Measurements from ENCODE around the gene GK. TPM values are rescaled to one million over a fixed set of nuclear protein-coding genes. Genes with fewer than 3 reads are reported as not detected.
A peak's percentile ranks its signal among the peaks of the same experiment; 100 is the strongest.

GK gene
- total and polyA plus RNA-seq, 4 experiments from 2014 or later, result 5.2 to 8.4 (median 7.3) TPM

DNA sequence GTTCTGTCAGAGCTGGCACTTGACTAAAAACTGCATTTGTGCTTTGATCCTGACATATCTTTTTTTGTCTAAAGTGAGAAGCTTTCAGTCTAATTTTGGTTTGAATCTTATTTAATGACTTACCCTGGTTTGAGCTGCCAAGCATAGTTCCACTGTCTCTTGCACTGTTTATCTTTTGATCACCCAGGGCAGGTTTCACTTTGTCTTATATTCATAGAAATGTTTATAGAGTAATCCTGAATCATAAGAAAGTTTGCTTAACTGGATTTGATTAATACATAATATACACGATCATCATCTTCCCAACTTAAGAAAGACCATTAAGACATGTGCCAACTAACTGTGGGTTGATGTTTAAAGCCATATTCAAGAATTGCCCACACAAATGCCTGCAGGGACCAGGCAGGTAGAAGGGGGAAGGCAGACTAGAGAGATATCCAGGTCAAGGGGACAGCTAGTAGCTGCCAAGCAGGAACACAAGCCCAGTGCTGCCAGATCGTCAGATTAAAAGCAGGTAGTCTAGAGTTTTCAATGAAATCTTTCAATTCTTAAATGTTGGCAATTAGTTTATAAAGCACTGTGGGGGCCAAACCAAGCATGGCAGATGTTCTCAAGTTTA lies 1.9 kb downstream of the GK start:
- H3K4me1 ChIP-seq (ENCODE audit: insufficient read depth, low read length), result peaks cover 27% of the 10 kb centered on the region
- ChIA-PET POLR2A (ENCODE audit: partially characterized antibody) (no interaction called here), CTCF (ENCODE audit: partially characterized antibody) (no interaction called here)
- no peaks in the 10 kb centered on the region for H3K9me3 ChIP-seq (ENCODE audit: control insufficient read depth in 1 of 2, low read length in 2 of 2)
- intact Hi-C loops (cut with micrococcal nuclease), result loop anchor here (5.0 kb wide), 1 partner anchor 78 kb away; the partner anchor contains the start of gene TASL
- Mint-ChIP-seq H3K27me3 (no peaks in the 10 kb centered on the region), H3K4me1 (peaks cover 19 to 45% (median 22%) of the 10 kb centered on the region in 4 donors), H3K36me3 (peaks cover 0 to 2% of the 10 kb centered on the region in 2 donors), H3K4me3 (peak overlapping the region in 3 of 8 donors; percentile 15 to 45 (median 31)), H3K9me3 (peaks cover 0 to 4% (median 0%) of the 10 kb centered on the region in 8 donors), H3K27ac (peak overlapping the region in 5 of 7 donors; percentile 4 to 60 (median 29))
- H3K4me3 ChIP-seq (ENCODE audit: low read length in 2 of 2), result no peak overlapping the region
- no peak for DNase-seq
- no peaks in the 10 kb centered on the region for H3K27me3 ChIP-seq (ENCODE audit: insufficient read depth, low read length)
- no peak overlapping the region for H3K27ac ChIP-seq (ENCODE audit: low read depth, low read length)
- H3K36me3 ChIP-seq (ENCODE audit: insufficient read depth, low read length), result no peaks in the 10 kb centered on the region

GRCh38 chrX:30655991-30656390 lies 2.8 kb downstream of the GK start:
- no peaks in the 10 kb centered on the region for H3K36me3 ChIP-seq (ENCODE audit: insufficient read depth, low read length)
- no peaks in the 10 kb centered on the region for H3K27me3 ChIP-seq (ENCODE audit: insufficient read depth, low read length)
- H3K4me1 ChIP-seq (ENCODE audit: insufficient read depth, low read length), result peaks cover 23% of the 10 kb centered on the region
- Mint-ChIP-seq H3K4me1 (peaks cover 16 to 42% (median 19%) of the 10 kb centered on the region in 4 donors), H3K4me3 (no peak overlapping the region), H3K36me3 (peaks cover 0 to 2% of the 10 kb centered on the region in 2 donors), H3K9me3 (peaks cover 0 to 4% (median 0%) of the 10 kb centered on the region in 8 donors), H3K27ac (no peak overlapping the region), H3K27me3 (no peaks in the 10 kb centered on the region)
- ChIA-PET POLR2A (ENCODE audit: partially characterized antibody) (no interaction called here), CTCF (ENCODE audit: partially characterized antibody) (interaction anchor here (0.8 kb wide), 1 partner anchor 57 kb away, joined by 4 read pairs; no protein-coding TSS in a partner anchor)
- no peak overlapping the region for H3K4me3 ChIP-seq (ENCODE audit: low read length in 2 of 2)
- no peaks in the 10 kb centered on the region for H3K9me3 ChIP-seq (ENCODE audit: control insufficient read depth in 1 of 2, low read length in 2 of 2)
- H3K27ac ChIP-seq (ENCODE audit: low read depth, low read length), result no peak overlapping the region
- intact Hi-C loops (cut with micrococcal nuclease), result no loop called here
- no peak for DNase-seq

DNA sequence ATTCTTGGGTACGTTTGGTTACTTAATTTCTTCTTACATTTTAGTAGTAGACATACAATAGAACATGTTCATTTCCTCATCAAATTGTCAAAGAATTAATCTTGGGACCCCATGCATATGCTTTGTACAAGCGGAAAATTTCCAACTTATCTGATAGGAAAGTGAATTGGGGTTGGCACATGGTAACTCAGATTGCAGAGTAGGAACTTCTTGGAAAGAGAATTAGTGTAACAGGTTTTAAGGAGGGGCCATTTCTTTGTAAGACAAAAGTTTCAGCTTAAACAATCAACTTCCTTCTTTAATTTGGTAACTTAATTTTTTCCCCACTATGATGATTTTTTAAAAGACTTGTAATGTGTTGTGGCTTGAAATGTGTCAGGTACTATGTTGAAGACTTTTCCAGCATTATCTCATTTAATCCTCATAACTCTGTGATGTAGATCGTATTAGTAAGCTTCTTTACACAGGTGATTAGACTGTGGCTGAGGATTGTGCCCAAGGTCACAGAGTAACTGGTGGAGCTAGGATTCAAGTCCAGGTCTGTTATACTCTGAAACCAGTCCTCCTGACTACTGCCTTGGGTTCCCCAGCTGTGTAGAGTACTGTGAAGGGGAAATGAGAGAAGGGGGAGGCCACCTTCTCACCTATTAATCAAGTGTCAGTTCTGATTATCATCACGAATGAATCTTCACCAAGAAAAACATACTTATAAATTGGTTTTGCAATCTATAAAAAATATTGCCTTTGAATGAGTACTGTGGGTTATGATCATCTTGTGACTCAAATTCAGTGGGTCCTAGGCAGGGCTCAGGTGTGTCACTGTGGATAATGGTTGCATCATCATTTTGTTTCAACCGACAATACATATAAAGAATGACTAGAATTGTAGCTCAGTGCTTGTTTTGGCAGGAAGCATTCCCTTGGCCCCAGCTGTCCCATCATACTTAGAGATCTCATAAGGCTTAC lies 4.3 kb downstream of the GK start:
- no peak for DNase-seq
- no peak overlapping the region for H3K27ac ChIP-seq (ENCODE audit: low read depth, low read length)
- H3K4me3 Mint-ChIP-seq, result peak overlapping the region in 1 of 8 donors; percentile 10
- H3K4me1 Mint-ChIP-seq, result peaks cover 12 to 29% (median 14%) of the 10 kb centered on the region in 4 donors
- H3K4me3 ChIP-seq (ENCODE audit: low read length in 2 of 2), result no peak overlapping the region
- H3K36me3 Mint-ChIP-seq, result no peaks in the 10 kb centered on the region
- POLR2A ChIA-PET (ENCODE audit: partially characterized antibody), result no interaction called here
- H3K9me3 Mint-ChIP-seq, result no peaks in the 10 kb centered on the region
- CTCF ChIA-PET (ENCODE audit: partially characterized antibody), result interaction anchor here (0.8 kb wide), 1 partner anchor 22 kb away, joined by 3 read pairs; no protein-coding TSS in a partner anchor
- H3K27me3 ChIP-seq (ENCODE audit: insufficient read depth, low read length), result no peaks in the 10 kb centered on the region
- peak overlapping the region in 5 of 7 donors; percentile 9 to 38 (median 32) for H3K27ac Mint-ChIP-seq
- H3K4me1 ChIP-seq (ENCODE audit: insufficient read depth, low read length), result peaks cover 16% of the 10 kb centered on the region
- no peaks in the 10 kb centered on the region for H3K36me3 ChIP-seq (ENCODE audit: insufficient read depth, low read length)
- no peaks in the 10 kb centered on the region for H3K27me3 Mint-ChIP-seq
- intact Hi-C loops (cut with micrococcal nuclease), result no loop called here
- no peaks in the 10 kb centered on the region for H3K9me3 ChIP-seq (ENCODE audit: control insufficient read depth in 1 of 2, low read length in 2 of 2)

DNA sequence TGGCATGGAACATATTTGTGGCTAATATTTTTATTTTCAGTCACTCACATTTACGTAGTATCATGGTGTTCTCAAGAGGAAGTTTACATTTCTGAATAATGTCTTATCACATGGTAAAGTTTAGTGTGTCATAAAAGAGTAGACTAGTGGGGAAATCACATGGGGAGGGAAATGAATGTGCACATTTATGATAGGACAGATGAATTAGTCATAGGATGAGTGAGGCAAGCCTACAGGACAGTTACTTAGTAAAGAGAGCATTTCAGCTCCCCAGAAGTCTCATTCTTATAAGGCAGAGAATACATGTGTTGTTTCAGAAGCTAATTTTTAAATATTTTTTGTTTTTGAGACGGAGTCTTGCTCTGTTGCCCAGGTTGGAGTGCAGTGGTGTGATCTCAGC lies 6.2 kb downstream of the GK start:
- Mint-ChIP-seq H3K27me3 (no peaks in the 10 kb centered on the region), H3K4me1 (peaks cover 4 to 19% (median 10%) of the 10 kb centered on the region in 4 donors), H3K27ac (peak overlapping the region in 1 of 7 donors; percentile 4), H3K9me3 (no peaks in the 10 kb centered on the region), H3K4me3 (no peak overlapping the region), H3K36me3 (no peaks in the 10 kb centered on the region)
- POLR2A ChIA-PET (ENCODE audit: partially characterized antibody), result no interaction called here
- CTCF ChIA-PET (ENCODE audit: partially characterized antibody), result no interaction called here
- Histone ChIP-seq H3K4me3 (ENCODE audit: low read length in 2 of 2) (no peak overlapping the region), H3K27ac (ENCODE audit: low read depth, low read length) (no peak overlapping the region), H3K4me1 (ENCODE audit: insufficient read depth, low read length) (peaks cover 10% of the 10 kb centered on the region), H3K27me3 (ENCODE audit: insufficient read depth, low read length) (no peaks in the 10 kb centered on the region), H3K36me3 (ENCODE audit: insufficient read depth, low read length) (no peaks in the 10 kb centered on the region), H3K9me3 (ENCODE audit: control insufficient read depth in 1 of 2, low read length in 2 of 2) (no peaks in the 10 kb centered on the region)
- DNase-seq, result no peak
- intact Hi-C loops (cut with micrococcal nuclease), result no loop called here

- Histone ChIP-seq H3K27me3 (ENCODE audit: insufficient read depth, low read length) (no peaks in the 10 kb centered on the region), H3K27ac (ENCODE audit: low read depth, low read length) (no peak overlapping the region), H3K36me3 (ENCODE audit: insufficient read depth, low read length) (no peaks in the 10 kb centered on the region), H3K4me3 (ENCODE audit: low read length in 2 of 2) (no peak overlapping the region), H3K4me1 (ENCODE audit: insufficient read depth, low read length) (peaks cover 4% of the 10 kb centered on the region), H3K9me3 (ENCODE audit: control insufficient read depth in 1 of 2, low read length in 2 of 2) (no peaks in the 10 kb centered on the region)
- Mint-ChIP-seq H3K27ac (no peak overlapping the region), H3K36me3 (no peaks in the 10 kb centered on the region), H3K4me3 (no peak overlapping the region), H3K4me1 (peaks cover 0 to 7% (median 7%) of the 10 kb centered on the region in 4 donors), H3K9me3 (no peaks in the 10 kb centered on the region), H3K27me3 (no peaks in the 10 kb centered on the region)
- intact Hi-C loops (cut with micrococcal nuclease), result no loop called here
- ChIA-PET CTCF (ENCODE audit: partially characterized antibody) (no interaction called here), POLR2A (ENCODE audit: partially characterized antibody) (no interaction called here)
- DNase-seq, result no peak
Observed at GRCh38 chrX:30661228-30661627, 8.0 kb downstream of the GK start.

GRCh38 chrX:30663322-30663721 lies 10.1 kb downstream of the GK start:
- Histone ChIP-seq H3K4me3 (ENCODE audit: low read length in 2 of 2) (no peak overlapping the region), H3K27ac (ENCODE audit: low read depth, low read length) (no peak overlapping the region), H3K27me3 (ENCODE audit: insufficient read depth, low read length) (no peaks in the 10 kb centered on the region), H3K4me1 (ENCODE audit: insufficient read depth, low read length) (no peaks in the 10 kb centered on the region), H3K9me3 (ENCODE audit: control insufficient read depth in 1 of 2, low read length in 2 of 2) (no peaks in the 10 kb centered on the region), H3K36me3 (ENCODE audit: insufficient read depth, low read length) (no peaks in the 10 kb centered on the region)
- intact Hi-C loops (cut with micrococcal nuclease), result no loop called here
- Mint-ChIP-seq H3K27me3 (no peaks in the 10 kb centered on the region), H3K27ac (no peak overlapping the region), H3K4me1 (peaks cover 0 to 3% (median under 1%) of the 10 kb centered on the region in 4 donors), H3K9me3 (no peaks in the 10 kb centered on the region), H3K36me3 (peaks cover 4 to 5% of the 10 kb centered on the region in 2 donors), H3K4me3 (no peak overlapping the region)
- ChIA-PET CTCF (ENCODE audit: partially characterized antibody) (no interaction called here), POLR2A (ENCODE audit: partially characterized antibody) (no interaction called here)
- DNase-seq, result no peak

DNA sequence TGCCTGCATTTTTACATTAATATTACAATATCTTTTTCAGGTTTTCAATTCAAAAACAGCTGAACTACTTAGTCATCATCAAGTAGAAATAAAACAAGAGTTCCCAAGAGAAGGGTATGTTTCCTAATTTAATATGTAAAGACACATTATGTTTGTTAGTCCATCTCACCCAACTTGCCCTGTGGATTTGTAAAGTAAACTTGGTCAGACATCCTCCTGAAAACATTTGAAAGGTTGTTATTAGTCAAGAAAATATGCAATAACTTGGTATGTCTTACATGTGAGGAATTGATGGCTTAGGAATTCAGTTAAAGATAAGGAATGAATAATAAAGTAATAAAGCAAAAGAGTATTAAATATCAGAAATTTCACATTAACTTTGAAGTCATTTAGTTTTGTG lies 12.2 kb downstream of the GK start:
- CTCF ChIA-PET (ENCODE audit: partially characterized antibody), result no interaction called here
- no peaks in the 10 kb centered on the region for H3K27me3 Mint-ChIP-seq
- Histone ChIP-seq H3K27me3 (ENCODE audit: insufficient read depth, low read length) (no peaks in the 10 kb centered on the region), H3K4me1 (ENCODE audit: insufficient read depth, low read length) (no peaks in the 10 kb centered on the region), H3K4me3 (ENCODE audit: low read length in 2 of 2) (no peak overlapping the region), H3K36me3 (ENCODE audit: insufficient read depth, low read length) (no peaks in the 10 kb centered on the region), H3K27ac (ENCODE audit: low read depth, low read length) (no peak overlapping the region), H3K9me3 (ENCODE audit: control insufficient read depth in 1 of 2, low read length in 2 of 2) (no peaks in the 10 kb centered on the region)
- H3K9me3 Mint-ChIP-seq, result no peaks in the 10 kb centered on the region
- intact Hi-C loops (cut with micrococcal nuclease), result no loop called here
- H3K36me3 Mint-ChIP-seq, result peaks cover 14 to 15% of the 10 kb centered on the region in 2 donors
- POLR2A ChIA-PET (ENCODE audit: partially characterized antibody), result no interaction called here
- no peak overlapping the region for H3K27ac Mint-ChIP-seq
- no peaks in the 10 kb centered on the region for H3K4me1 Mint-ChIP-seq
- DNase-seq, result no peak
- H3K4me3 Mint-ChIP-seq, result no peak overlapping the region

All from CD4-positive, alpha-beta memory T cell (primary cell).